Measurements from ENCODE around the gene NUDC.

NUDC gene

DNA sequence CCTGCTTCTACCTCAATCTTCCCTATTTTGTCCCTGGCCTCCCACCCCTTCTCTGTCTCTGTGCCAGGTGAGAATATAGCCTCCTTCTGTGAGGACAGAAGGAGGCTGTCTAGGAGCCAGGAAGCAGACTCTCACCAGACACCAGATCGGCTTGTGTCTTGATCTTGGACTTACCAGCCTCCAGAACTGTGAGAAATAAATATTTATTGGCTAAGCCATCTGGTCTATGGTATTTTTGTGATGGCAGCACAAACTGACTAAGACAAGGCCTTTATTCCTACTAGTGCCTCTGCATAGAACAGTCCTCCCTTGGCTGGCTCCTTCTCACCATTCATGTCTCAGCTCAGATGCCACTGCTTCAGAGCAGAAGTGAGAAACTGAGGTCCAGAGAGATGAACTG is 33.3 kb upstream of the NUDC start:
- no peak overlapping the region for H3K4me3 ChIP-seq (ENCODE audit: low read depth, low read length)
- TF ChIP-seq, protein P1, sequence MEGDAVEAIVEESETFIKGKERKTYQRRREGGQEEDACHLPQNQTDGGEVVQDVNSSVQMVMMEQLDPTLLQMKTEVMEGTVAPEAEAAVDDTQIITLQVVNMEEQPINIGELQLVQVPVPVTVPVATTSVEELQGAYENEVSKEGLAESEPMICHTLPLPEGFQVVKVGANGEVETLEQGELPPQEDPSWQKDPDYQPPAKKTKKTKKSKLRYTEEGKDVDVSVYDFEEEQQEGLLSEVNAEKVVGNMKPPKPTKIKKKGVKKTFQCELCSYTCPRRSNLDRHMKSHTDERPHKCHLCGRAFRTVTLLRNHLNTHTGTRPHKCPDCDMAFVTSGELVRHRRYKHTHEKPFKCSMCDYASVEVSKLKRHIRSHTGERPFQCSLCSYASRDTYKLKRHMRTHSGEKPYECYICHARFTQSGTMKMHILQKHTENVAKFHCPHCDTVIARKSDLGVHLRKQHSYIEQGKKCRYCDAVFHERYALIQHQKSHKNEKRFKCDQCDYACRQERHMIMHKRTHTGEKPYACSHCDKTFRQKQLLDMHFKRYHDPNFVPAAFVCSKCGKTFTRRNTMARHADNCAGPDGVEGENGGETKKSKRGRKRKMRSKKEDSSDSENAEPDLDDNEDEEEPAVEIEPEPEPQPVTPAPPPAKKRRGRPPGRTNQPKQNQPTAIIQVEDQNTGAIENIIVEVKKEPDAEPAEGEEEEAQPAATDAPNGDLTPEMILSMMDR (IDR thresholded peaks at IDR 0.05; ENCODE audit: borderline replicate concordance, insufficient read depth, low read depth, low read length), result no peak

DNA sequence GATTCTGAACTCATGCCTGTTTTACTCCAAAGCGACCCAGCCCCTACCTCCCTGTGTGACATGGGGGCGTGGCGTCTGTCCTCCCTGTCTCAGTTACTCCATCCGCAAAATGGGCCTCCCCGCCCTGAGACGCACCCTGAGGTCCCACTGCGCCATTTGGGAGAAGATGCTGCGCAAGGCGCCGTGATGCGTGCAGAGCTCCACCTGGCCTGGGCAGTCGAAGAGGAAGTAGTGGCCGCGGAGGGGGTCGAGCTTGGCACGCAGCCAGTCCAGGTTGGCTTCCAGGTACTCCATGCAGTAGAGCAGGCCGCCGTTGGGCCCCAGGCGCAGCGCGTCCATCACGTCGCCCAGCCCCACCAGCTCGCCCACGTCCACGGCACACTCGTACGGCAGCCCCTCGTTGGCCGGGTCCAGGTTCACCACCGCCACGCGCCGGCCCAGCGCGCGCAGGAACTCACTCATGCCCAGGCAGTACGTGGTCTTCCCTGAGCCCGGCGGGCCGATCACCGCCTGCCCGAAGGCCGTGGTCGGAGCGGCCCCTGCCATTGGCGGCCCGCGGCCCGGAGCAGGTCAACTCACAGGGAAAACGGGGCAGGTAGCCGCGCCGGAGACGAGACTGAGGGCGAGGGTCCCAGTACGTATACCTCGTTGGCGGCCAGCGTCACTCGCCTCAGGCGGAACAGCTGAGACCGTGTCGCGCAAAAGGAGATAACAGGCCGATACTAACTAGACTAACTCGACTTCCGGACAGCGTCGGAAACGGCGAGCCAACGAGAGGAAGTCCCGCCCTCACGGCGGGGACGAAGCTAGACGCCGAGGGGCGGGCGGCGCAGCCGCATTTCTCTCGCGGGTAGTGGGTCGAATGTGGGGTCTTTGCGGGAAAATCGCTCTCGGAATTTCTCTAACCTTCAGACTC is 31.7 kb upstream of the NUDC start, which contains the start of gene GPN2:
Gene GPN2 (minus strand): TSS at position 733 of the 916 bp plus-strand sequence. CDS start 187 bp downstream, at position 546.
- TF ChIP-seq, protein P1 (IDR thresholded peaks at IDR 0.05; ENCODE audit: borderline replicate concordance, insufficient read depth, low read depth, low read length), result no peak
- H3K4me3 ChIP-seq (ENCODE audit: low read depth, low read length), result peak within 1 kb of the TSS; percentile 81

DNA sequence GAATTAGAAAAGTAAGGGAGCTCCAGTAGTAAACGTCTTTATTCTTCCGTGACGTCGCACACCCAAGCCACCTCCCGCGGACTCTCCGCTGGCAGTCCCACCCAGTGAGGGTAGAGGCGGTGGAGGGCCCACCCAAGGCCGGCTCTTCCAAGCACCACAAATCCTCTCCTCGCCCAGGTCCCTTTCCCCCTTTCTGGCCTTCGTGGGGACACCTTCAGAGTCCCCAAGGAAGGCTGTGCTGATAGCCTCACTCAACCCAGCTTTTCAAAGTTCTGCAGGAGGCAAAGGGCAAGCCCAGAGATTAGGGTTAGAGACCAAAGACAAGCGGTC is 31.1 kb upstream of the NUDC start:
- TF ChIP-seq, protein P1 (IDR thresholded peaks at IDR 0.05; ENCODE audit: borderline replicate concordance, insufficient read depth, low read depth, low read length), result no peak
- peak overlapping the region; percentile 81 for H3K4me3 ChIP-seq (ENCODE audit: low read depth, low read length)

DNA sequence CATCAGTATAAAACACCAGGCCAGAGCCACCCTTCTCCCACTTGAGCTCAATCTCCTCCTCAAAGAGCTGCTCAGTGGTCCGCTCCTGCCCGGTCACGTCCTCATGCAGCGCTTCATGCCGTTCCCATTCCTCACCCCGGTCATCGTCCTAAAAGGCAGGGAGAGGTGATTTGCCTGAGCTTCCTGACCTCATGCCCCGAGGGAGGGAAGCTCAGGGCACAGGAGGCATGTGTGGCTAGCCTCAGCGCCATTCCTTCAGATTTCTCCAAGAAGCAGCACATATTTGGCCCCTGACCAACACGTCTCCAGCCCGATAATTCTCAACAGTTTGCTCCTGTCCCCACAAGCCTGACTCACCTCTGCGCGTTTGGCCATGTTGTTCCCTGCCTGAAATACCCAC is 27.3 kb upstream of the NUDC start:
- H3K4me3 ChIP-seq (ENCODE audit: low read depth, low read length), result no peak overlapping the region
- TF ChIP-seq, protein P1 (IDR thresholded peaks at IDR 0.05; ENCODE audit: borderline replicate concordance, insufficient read depth, low read depth, low read length), result no peak

DNA sequence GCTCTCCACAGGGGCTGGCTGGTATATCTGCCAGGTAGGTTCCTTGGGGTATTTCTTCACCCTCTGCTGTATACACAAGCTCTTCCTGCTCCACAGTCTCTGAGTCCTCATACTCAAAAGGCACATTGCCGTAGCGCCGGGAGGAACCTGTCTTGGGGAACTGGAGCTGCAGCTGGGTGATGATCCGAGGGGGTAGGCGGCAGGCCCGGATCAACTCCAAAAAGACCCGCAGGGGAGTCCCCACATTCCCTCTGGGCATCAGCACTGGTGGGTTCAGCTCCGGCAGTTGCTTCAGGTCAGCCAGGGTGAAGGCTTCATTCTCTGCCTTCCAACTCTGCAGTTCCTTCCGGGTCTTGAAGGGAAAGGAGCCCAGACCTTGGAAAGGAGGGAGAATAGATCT is 24.2 kb upstream of the NUDC start:
- no peak overlapping the region for H3K4me3 ChIP-seq (ENCODE audit: low read depth, low read length)

DNA sequence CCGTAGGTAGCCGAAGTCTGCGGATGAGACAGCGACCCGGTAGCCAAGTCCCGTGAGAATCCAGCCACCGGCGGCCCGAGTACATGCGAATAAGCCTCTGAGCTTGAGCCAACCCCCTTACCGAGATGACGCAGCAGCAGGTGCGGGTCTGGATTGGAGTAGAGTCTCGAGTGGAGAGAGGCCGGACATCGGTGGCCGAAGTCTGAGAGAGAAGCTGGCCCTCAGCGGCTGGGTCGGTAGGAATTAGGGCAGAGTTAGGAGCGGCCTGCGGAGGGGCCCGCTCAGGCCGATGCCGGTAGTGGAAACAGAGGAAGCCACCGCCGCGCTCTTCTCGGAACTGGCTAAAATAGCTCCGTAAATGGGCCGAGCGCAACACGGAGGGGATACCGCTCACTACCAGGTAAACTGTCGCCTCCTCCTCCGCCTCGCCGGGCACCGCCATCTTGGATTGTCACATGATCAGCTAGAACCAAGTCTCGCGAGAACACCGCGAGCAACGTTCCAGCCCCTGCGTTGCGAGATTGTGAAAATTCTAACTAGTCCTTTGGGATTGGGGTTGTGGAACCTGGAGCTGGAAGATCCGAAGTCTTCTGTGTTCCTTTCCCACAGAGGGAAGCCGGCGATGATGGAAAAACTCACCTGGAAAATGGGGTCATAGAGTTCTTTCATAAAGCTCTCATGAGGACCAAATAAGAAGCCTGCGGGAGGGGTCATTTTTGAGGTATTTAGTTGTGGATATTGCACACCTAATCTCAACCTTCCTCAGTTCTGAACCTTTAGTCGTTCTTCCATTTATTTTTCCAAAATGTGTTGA is 21.3 kb upstream of the NUDC start, which contains the start of gene GPATCH3:
Gene GPATCH3 (minus strand): TSS at position 467 of the 814 bp plus-strand sequence. CDS start 25 bp downstream, at position 442.
- TF ChIP-seq, protein P1 (IDR thresholded peaks at IDR 0.05; ENCODE audit: borderline replicate concordance, insufficient read depth, low read depth, low read length), result no peak
- H3K4me3 ChIP-seq (ENCODE audit: low read depth, low read length), result peak within 1 kb of the TSS; percentile 78

More for the DNA sequence above, 24.2 kb upstream of the NUDC start:
- TF ChIP-seq, protein P1 (IDR thresholded peaks at IDR 0.05; ENCODE audit: borderline replicate concordance, insufficient read depth, low read depth, low read length), result no peak

Measured in GM12875 (cell line).